Measurements from ENCODE around the gene RUFY3.
A peak's percentile ranks its signal among the peaks of the same experiment; 100 is the strongest.
"Not testable (repeated sequence)": the region's sequence is repeated elsewhere in the genome, so short reads cannot be mapped to it uniquely, and the experiment has no call there.

The RUFY3 gene

DNA sequence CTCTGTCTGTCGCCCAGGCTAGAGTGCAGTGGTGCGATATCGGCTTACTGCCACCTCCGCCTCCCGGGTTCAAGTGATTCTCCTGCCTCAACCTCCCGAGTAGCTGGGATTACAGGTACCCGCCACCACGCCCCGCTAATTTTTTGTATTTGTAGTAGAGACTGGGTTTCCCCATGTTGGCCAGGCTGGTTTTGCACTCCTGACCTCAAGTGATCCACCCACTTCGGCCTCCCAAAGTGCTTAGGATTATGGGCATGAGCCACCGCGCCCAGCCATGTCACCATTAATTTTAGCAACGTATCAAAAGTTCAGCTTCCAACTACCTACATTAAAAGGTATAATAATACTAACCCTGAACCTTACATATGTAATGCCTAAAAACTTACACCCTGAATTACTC, 34.4 kb upstream of the RUFY3 start:
- DNase-seq (ENCODE audit: low spot score) = no peak
- TF ChIP-seq, protein P1, sequence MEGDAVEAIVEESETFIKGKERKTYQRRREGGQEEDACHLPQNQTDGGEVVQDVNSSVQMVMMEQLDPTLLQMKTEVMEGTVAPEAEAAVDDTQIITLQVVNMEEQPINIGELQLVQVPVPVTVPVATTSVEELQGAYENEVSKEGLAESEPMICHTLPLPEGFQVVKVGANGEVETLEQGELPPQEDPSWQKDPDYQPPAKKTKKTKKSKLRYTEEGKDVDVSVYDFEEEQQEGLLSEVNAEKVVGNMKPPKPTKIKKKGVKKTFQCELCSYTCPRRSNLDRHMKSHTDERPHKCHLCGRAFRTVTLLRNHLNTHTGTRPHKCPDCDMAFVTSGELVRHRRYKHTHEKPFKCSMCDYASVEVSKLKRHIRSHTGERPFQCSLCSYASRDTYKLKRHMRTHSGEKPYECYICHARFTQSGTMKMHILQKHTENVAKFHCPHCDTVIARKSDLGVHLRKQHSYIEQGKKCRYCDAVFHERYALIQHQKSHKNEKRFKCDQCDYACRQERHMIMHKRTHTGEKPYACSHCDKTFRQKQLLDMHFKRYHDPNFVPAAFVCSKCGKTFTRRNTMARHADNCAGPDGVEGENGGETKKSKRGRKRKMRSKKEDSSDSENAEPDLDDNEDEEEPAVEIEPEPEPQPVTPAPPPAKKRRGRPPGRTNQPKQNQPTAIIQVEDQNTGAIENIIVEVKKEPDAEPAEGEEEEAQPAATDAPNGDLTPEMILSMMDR (IDR thresholded peaks at IDR 0.05; ENCODE audit: extremely low read depth, missing control alignments) = no peak

DNA sequence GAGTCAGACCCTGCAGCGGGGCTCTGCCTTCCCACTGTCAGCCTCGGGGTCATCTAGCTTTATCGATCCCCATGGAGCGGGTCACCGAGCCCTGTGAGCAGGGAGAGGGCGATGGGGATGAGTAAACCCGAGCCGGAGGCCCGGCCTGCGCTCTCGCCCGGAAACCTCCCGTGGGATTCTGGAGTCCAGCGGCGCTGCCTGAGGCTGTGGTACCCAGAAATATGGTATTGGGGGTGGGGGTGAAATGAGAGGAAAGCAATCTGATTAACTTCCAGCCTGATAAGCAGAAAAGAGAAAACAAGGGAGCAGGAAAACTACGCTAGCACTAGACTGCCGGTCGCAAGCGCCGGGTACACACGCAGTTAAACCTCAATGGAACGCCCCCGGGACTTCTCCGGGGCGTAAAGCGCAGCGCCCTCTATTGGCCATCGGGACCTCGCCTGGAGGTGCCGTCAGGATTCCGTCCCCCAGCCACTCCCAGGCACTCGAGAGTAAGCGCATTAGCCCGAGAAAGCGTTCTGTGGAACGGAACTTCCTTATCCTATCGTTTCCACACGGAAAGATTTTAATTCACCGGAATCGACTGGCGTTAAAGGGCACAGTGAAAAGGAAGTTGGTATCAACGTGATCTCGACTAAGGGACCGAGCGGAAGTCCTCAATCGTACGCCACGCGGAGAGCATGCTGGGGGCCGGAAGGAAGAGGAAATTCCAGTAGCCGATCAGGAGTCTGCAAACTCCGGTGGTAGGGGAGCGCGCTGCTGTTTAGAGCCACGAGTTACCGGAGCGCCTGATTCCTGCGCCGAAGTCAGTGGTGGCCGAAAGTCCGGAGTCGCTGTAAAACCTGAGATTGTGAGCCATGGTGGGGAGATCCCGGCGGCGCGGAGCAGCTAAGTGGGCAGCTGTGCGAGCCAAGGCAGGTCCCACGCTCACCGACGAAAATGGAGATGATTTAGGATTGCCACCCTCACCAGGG, 33.7 kb upstream of the RUFY3 start, which contains the start of gene UTP3:
Gene UTP3 (plus strand): TSS at position 712 of the 974 bp plus-strand sequence. CDS start 146 bp downstream, at position 858.
- TF ChIP-seq, protein P1 (IDR thresholded peaks at IDR 0.05; ENCODE audit: extremely low read depth, missing control alignments) = peak; percentile 95

DNA sequence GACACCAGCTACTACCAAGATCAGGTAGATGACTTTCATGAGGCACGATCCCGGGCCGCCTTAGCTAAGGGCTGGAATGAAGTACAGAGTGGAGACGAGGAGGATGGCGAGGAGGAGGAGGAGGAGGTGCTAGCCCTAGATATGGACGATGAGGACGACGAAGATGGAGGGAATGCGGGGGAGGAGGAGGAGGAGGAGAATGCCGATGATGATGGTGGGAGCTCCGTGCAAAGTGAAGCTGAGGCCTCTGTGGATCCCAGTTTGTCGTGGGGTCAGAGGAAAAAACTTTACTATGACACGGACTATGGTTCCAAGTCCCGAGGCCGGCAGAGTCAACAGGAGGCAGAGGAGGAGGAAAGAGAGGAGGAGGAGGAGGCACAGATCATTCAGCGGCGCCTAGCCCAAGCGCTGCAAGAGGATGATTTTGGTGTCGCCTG, 33.0 kb upstream of the RUFY3 start:
- TF ChIP-seq, protein P1 (IDR thresholded peaks at IDR 0.05; ENCODE audit: extremely low read depth, missing control alignments) = no peak
- DNase-seq (ENCODE audit: low spot score) = no peak

More for the DNA sequence above, 33.7 kb upstream of the RUFY3 start, which contains the start of gene UTP3:
- DNase-seq (ENCODE audit: low spot score) = peak; percentile 77

DNA sequence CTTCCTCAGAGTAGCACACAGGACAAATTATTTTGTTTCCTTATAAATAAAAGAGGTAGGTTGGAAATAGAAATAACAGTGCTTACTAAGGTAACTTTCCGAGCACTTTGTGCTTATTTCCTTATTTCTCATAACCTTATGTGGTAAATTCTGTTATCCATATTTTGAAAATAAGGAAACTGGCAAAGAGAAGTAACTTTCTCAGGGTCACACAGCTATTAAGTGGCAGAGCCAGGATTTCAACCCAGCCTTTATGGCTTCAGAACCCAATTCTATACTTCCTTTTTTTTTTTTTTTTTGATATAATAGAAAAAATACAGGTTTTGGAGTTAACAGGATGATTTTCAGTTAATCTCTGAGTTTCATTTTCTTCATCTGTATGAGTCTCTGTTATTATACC, 30.1 kb upstream of the RUFY3 start:
- no peak for DNase-seq (ENCODE audit: low spot score)
- TF ChIP-seq, protein P1 (IDR thresholded peaks at IDR 0.05; ENCODE audit: extremely low read depth, missing control alignments) = no peak

DNA sequence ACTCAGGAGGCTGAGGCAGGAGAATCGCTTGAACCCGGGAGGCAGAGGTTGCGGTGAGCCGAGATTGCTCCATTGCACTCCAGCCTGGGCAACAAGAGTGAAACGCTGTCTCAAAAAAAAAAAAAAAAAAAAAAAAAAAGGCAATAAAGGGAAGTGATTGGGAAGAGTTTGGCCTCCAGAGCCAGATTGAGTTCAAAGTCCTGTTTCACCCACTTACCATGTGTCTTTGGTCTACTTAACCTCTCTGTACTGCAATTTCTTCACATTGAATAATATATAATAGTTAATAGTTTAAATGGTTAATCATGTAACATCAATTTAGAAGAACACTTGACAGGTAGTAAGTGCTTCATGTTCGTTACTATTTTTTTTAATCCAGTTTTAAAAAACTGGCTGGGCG, 27.1 kb upstream of the RUFY3 start:
- not testable (repeated sequence) for DNase-seq (ENCODE audit: low spot score)

DNA sequence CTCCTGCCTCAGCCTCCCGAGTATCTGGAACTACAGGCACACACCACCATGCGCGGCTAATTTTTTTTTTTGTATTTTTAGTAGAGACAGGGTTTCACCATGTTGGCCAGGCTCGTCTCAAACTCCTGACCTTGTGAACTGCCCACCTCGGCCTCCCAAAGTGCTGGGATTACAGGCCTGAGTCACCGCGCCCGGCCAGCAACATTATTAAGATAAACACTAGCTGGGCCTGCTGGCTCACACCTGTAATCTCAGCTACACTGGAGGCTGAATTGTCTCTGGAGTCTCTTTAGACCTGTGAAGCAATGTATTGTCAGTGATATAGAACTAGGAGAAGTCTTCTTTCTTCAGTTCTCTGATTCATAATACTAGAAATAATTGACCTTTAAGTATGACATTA, 23.3 kb upstream of the RUFY3 start:
- not testable (repeated sequence) for DNase-seq (ENCODE audit: low spot score)

DNA sequence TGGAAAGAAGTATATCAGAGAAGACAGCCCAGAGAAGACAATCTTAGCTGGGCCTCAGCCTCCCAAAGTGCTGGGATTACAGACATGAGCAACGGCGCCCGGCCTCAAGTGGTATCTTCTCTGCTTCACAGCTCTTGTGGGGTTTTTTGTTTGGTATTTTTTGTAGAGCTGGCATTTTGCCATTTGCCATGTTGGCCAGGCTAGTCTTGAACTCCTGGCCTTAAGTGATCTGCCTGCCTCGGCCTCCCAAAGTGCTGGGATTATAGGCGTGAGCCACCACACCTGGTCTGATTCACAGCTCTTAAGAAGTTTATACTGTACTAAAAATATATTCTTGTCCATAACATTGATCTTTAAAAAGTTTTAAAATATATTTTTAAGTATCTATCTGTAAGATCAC, 21.1 kb upstream of the RUFY3 start:
- TF ChIP-seq, protein P1 (IDR thresholded peaks at IDR 0.05; ENCODE audit: extremely low read depth, missing control alignments) = no peak
- DNase-seq (ENCODE audit: low spot score) = no peak

DNA sequence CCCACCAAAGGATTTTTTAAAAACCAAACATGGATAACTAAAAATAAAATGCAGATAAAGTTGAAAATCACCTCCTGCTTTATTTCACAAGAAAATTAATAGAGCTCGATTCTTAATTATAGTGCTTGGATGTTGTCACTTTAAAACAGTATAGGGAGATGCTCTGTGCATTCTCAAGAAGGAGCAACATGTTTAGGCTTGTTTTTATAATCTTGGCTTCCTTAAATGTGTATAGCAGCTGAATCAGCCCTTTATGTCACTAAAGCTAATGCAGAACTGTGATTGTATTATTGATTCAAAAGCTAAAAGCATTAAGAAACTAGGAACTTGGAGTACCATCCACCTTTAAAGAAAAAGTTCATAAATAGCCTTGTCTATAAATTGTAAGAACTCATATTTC, 20.5 kb upstream of the RUFY3 start:
- no peak for DNase-seq (ENCODE audit: low spot score)

DNA sequence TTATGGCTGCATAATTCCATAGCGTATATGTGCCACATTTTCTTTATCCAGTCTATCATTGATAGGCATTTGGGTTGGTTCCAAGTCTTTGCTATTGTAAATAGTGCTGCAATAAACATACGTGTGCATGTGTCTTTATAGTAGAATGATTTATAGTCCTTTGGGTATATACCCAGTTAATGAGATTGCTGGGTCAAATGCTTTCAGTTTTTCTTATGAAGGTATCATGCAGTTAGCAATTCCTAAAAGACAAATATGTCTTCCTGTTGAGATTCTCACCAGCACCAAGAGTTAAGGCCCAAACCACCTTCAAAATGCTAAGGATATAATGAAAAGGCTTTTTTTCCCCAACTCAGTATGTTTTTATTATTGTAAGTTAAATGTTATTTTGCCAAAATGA, 19.2 kb upstream of the RUFY3 start:
- DNase-seq (ENCODE audit: low spot score) = not testable (repeated sequence)

More for the DNA sequence above, 20.5 kb upstream of the RUFY3 start:
- TF ChIP-seq, protein P1 (IDR thresholded peaks at IDR 0.05; ENCODE audit: extremely low read depth, missing control alignments) = no peak
